HG03354 (cell line): ENCODE results near the gene YPEL3.

ENCODE experiments used
- ATAC-seq: cut with Tn5 transposase; IDR thresholded peaks from one replicate; pipeline ENCODE4 v1.9.1; 2021; ENCODE audit warnings: mild to moderate bottlenecking; ENCODE audit not compliant: unreplicated experiment, poor library complexity, severe bottlenecking

YPEL3 gene

GRCh38 chr16:30076276-30076791 lies 19.7 kb downstream of the YPEL3 start:
- ATAC-seq, result peak; percentile 30

- ATAC-seq, result peak; percentile 86
Measured at GRCh38 chr16:30075503-30076275, 20.3 kb downstream of the YPEL3 start, which contains the start of gene PPP4C. TSS of gene PPP4C (plus strand) at chr16:30075994. CDS start at chr16:30076378, 384 bp downstream.

- ATAC-seq, result no peak
Measured at GRCh38 chr16:30070490-30070889, 25.5 kb downstream of the YPEL3 start.

GRCh38 chr16:30069611-30070462 lies 26.2 kb downstream of the YPEL3 start:
- ATAC-seq, result no peak

- ATAC-seq, result no peak
Measured at GRCh38 chr16:30068750-30069610, 27.0 kb downstream of the YPEL3 start.

GRCh38 chr16:30068333-30068732 lies 27.7 kb downstream of the YPEL3 start:
- no peak for ATAC-seq

- ATAC-seq, result no peak
Measured at GRCh38 chr16:30067584-30067916, 28.5 kb downstream of the YPEL3 start.

- ATAC-seq, result no peak
Measured at GRCh38 chr16:30066761-30067583, 29.0 kb downstream of the YPEL3 start.

GRCh38 chr16:30065943-30066760 lies 29.9 kb downstream of the YPEL3 start:
- ATAC-seq, result peak; percentile 3

GRCh38 chr16:30065102-30065942 lies 30.7 kb downstream of the YPEL3 start, which contains the start of gene ALDOA:
TSS of gene ALDOA (plus strand) at chr16:30065760. CDS start at chr16:30066898, 1,138 bp downstream.
- ATAC-seq, result peak; percentile 83

GRCh38 chr16:30064729-30065101 lies 31.3 kb downstream of the YPEL3 start:
- ATAC-seq, result no peak

GRCh38 chr16:30063893-30064728 lies 31.9 kb downstream of the YPEL3 start:
- peak; percentile 30 for ATAC-seq

GRCh38 chr16:30063278-30063892 lies 32.6 kb downstream of the YPEL3 start:
- ATAC-seq, result no peak

GRCh38 chr16:30060836-30061554 lies 35.0 kb downstream of the YPEL3 start:
- ATAC-seq, result no peak

GRCh38 chr16:30060346-30060745 lies 35.7 kb downstream of the YPEL3 start:
- no peak for ATAC-seq
